ENCODE data around the gene CHRM2.

GRCh38 chr7:136937436-136937835 is 69.0 kb downstream of the CHRM2 start:
- TF ChIP-seq, protein P1, sequence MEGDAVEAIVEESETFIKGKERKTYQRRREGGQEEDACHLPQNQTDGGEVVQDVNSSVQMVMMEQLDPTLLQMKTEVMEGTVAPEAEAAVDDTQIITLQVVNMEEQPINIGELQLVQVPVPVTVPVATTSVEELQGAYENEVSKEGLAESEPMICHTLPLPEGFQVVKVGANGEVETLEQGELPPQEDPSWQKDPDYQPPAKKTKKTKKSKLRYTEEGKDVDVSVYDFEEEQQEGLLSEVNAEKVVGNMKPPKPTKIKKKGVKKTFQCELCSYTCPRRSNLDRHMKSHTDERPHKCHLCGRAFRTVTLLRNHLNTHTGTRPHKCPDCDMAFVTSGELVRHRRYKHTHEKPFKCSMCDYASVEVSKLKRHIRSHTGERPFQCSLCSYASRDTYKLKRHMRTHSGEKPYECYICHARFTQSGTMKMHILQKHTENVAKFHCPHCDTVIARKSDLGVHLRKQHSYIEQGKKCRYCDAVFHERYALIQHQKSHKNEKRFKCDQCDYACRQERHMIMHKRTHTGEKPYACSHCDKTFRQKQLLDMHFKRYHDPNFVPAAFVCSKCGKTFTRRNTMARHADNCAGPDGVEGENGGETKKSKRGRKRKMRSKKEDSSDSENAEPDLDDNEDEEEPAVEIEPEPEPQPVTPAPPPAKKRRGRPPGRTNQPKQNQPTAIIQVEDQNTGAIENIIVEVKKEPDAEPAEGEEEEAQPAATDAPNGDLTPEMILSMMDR (optimal IDR thresholded peaks at IDR 0.05 in 1 of 3, IDR thresholded peaks at IDR 0.05 in 1 of 3, conservative IDR thresholded peaks at IDR 0.05 in 1 of 3; ENCODE audit: extremely low read depth in 1 of 3, insufficient read depth in 2 of 3, low read length in 3 of 3): no peak
- TF ChIP-seq EZH2 (IDR thresholded peaks at IDR 0.05; ENCODE audit: low read length): no peak
